ENCODE results near the gene LRRC1. TPM values are rescaled to one million over a fixed set of nuclear protein-coding genes. Genes with fewer than 3 reads are reported as not detected.

The LRRC1 gene
- total RNA-seq, 2 donors from 2014 or later = 1.00 to 3.0 TPM

GRCh38 chr6:53947780-53948179, 153.0 kb downstream of the LRRC1 start:
- peaks cover 4% of the 10 kb centered on the region for H3K36me3 Mint-ChIP-seq
- ATAC-seq (no peak), DNase-seq (ENCODE audit: low spot score) (no peak)
- no peak overlapping the region for H3K4me3 Mint-ChIP-seq
- peaks cover 8% of the 10 kb centered on the region for H3K9me3 Mint-ChIP-seq
- H3K27me3 Mint-ChIP-seq = peaks cover 15 to 27% of the 10 kb centered on the region in 2 donors
- H3K4me1 Mint-ChIP-seq (ENCODE audit: low read depth in 2 of 2) = no peaks in the 10 kb centered on the region
- no peak overlapping the region for H3K27ac Mint-ChIP-seq

GRCh38 chr6:53951383-53951782, 156.6 kb downstream of the LRRC1 start:
- H3K4me1 Mint-ChIP-seq (ENCODE audit: low read depth in 2 of 2) = no peaks in the 10 kb centered on the region
- DNase-seq (ENCODE audit: low spot score) (no peak), ATAC-seq (no peak)
- H3K4me3 Mint-ChIP-seq = no peak overlapping the region
- peaks cover 4% of the 10 kb centered on the region for H3K36me3 Mint-ChIP-seq
- H3K27me3 Mint-ChIP-seq = peaks cover 17 to 29% of the 10 kb centered on the region in 2 donors
- H3K9me3 Mint-ChIP-seq = peaks cover 8% of the 10 kb centered on the region
- no peak overlapping the region for H3K27ac Mint-ChIP-seq

GRCh38 chr6:53956068-53956711, 161.4 kb downstream of the LRRC1 start:
- H3K36me3 Mint-ChIP-seq = no peaks in the 10 kb centered on the region
- DNase-seq (ENCODE audit: low spot score) (no peak), ATAC-seq (peak in 1 of 2 donors; percentile 38)
- peaks cover 6 to 17% of the 10 kb centered on the region in 2 donors for H3K27me3 Mint-ChIP-seq
- no peak overlapping the region for H3K4me3 Mint-ChIP-seq
- H3K27ac Mint-ChIP-seq = no peak overlapping the region
- H3K9me3 Mint-ChIP-seq = no peaks in the 10 kb centered on the region
- no peaks in the 10 kb centered on the region for H3K4me1 Mint-ChIP-seq (ENCODE audit: low read depth in 2 of 2)

GRCh38 chr6:53956804-53957203, 162.0 kb downstream of the LRRC1 start:
- ATAC-seq = no peak
- DNase-seq (ENCODE audit: low spot score) = no peak
- H3K9me3 Mint-ChIP-seq = no peaks in the 10 kb centered on the region
- no peak overlapping the region for H3K4me3 Mint-ChIP-seq
- H3K27me3 Mint-ChIP-seq = peaks cover 6 to 17% of the 10 kb centered on the region in 2 donors
- H3K27ac Mint-ChIP-seq = no peak overlapping the region
- no peaks in the 10 kb centered on the region for H3K4me1 Mint-ChIP-seq (ENCODE audit: low read depth in 2 of 2)
- no peaks in the 10 kb centered on the region for H3K36me3 Mint-ChIP-seq

GRCh38 chr6:53959717-53960116, 164.9 kb downstream of the LRRC1 start:
- ATAC-seq = no peak
- DNase-seq (ENCODE audit: low spot score) = no peak
- H3K36me3 Mint-ChIP-seq = no peaks in the 10 kb centered on the region
- no peak overlapping the region for H3K4me3 Mint-ChIP-seq
- H3K4me1 Mint-ChIP-seq (ENCODE audit: low read depth in 2 of 2) = peaks cover 0 to 3% of the 10 kb centered on the region in 2 donors
- H3K27me3 Mint-ChIP-seq = peaks cover 8 to 13% of the 10 kb centered on the region in 2 donors
- H3K9me3 Mint-ChIP-seq = no peaks in the 10 kb centered on the region
- H3K27ac Mint-ChIP-seq = no peak overlapping the region

GRCh38 chr6:53960311-53960710, 165.5 kb downstream of the LRRC1 start:
- H3K36me3 Mint-ChIP-seq = no peaks in the 10 kb centered on the region
- peaks cover 8 to 10% of the 10 kb centered on the region in 2 donors for H3K27me3 Mint-ChIP-seq
- no peak overlapping the region for H3K4me3 Mint-ChIP-seq
- H3K4me1 Mint-ChIP-seq (ENCODE audit: low read depth in 2 of 2) = peaks cover 0 to 3% of the 10 kb centered on the region in 2 donors
- DNase-seq (ENCODE audit: low spot score) (no peak), ATAC-seq (no peak)
- no peak overlapping the region for H3K27ac Mint-ChIP-seq
- H3K9me3 Mint-ChIP-seq = no peaks in the 10 kb centered on the region

- ATAC-seq = no peak
- DNase-seq (ENCODE audit: low spot score) = no peak
- no peaks in the 10 kb centered on the region for H3K36me3 Mint-ChIP-seq
- H3K27ac Mint-ChIP-seq = no peak overlapping the region
- H3K4me1 Mint-ChIP-seq (ENCODE audit: low read depth in 2 of 2) = peaks cover 0 to 3% of the 10 kb centered on the region in 2 donors
- no peak overlapping the region for H3K4me3 Mint-ChIP-seq
- peaks cover 8 to 18% of the 10 kb centered on the region in 2 donors for H3K27me3 Mint-ChIP-seq
- no peaks in the 10 kb centered on the region for H3K9me3 Mint-ChIP-seq
These were observed 167.0 kb downstream of the LRRC1 start for GRCh38 chr6:53961679-53962370.

GRCh38 chr6:53962646-53963045, 167.8 kb downstream of the LRRC1 start:
- peaks cover 6 to 15% of the 10 kb centered on the region in 2 donors for H3K27me3 Mint-ChIP-seq
- H3K36me3 Mint-ChIP-seq = no peaks in the 10 kb centered on the region
- no peaks in the 10 kb centered on the region for H3K9me3 Mint-ChIP-seq
- H3K4me1 Mint-ChIP-seq (ENCODE audit: low read depth in 2 of 2) = peaks cover 0 to 3% of the 10 kb centered on the region in 2 donors
- no peak overlapping the region for H3K27ac Mint-ChIP-seq
- ATAC-seq (no peak), DNase-seq (ENCODE audit: low spot score) (no peak)
- H3K4me3 Mint-ChIP-seq = no peak overlapping the region

GRCh38 chr6:53967415-53967814, 172.6 kb downstream of the LRRC1 start:
- Mint-ChIP-seq H3K4me3 (no peak overlapping the region), H3K4me1 (ENCODE audit: low read depth in 2 of 2) (peaks cover 0 to 3% of the 10 kb centered on the region in 2 donors), H3K36me3 (no peaks in the 10 kb centered on the region), H3K27me3 (peaks cover 18 to 36% of the 10 kb centered on the region in 2 donors), H3K9me3 (no peaks in the 10 kb centered on the region), H3K27ac (no peak overlapping the region)
- ATAC-seq = no peak
- no peak for DNase-seq (ENCODE audit: low spot score)

Other genes starting within 250 kb of the LRRC1 start
- gene GCLC, start 249.9 kb upstream of the LRRC1 start, total RNA-seq = 10 to 100 TPM; 16.2 to 30.8 TPM
- under 1 TPM; 0.12 to 0.22 TPM for gene KLHL31, start 129.2 kb upstream of the LRRC1 start, total RNA-seq

All from natural killer cell treated with Interleukin-12 subunit alpha and Interleukin-12 subunit beta and Interleukin-15 and Interleukin-18, amount 100 ng/mL, for 72 hours (primary cell).